Stimulated activated CD4-positive, alpha-beta T cell treated with anti-CD3 and anti-CD28 coated beads, Interleukin-4, amount 100 ng/mL, for 24 hours (primary cell): ENCODE results near the gene SLC9A2.

Experiments used
- DNase-seq: peaks from one replicate; pipeline ENCODE4 v3.0.0-alpha.2; 2020

Gene SLC9A2

GRCh38 chr2:102735416-102736109 lies 116.2 kb downstream of the SLC9A2 start:
- no peak for DNase-seq

- no peak for DNase-seq
Observed at GRCh38 chr2:102736110-102736409, 116.7 kb downstream of the SLC9A2 start.

- DNase-seq, result peak; percentile 87
Observed at GRCh38 chr2:102736410-102737409, 117.4 kb downstream of the SLC9A2 start.

GRCh38 chr2:102737431-102737830 lies 118.1 kb downstream of the SLC9A2 start:
- no peak for DNase-seq

GRCh38 chr2:102743259-102743658 lies 123.9 kb downstream of the SLC9A2 start:
- DNase-seq, result no peak

- DNase-seq, result no peak
Observed at GRCh38 chr2:102748107-102748506, 128.8 kb downstream of the SLC9A2 start.

GRCh38 chr2:102749938-102750337 lies 130.6 kb downstream of the SLC9A2 start:
- DNase-seq, result no peak

GRCh38 chr2:102753563-102754159 lies 134.3 kb downstream of the SLC9A2 start:
- peak; percentile 32 for DNase-seq

GRCh38 chr2:102754456-102755145 lies 135.2 kb downstream of the SLC9A2 start:
- DNase-seq, result no peak

- DNase-seq, result no peak
Observed at GRCh38 chr2:102755284-102755683, 135.9 kb downstream of the SLC9A2 start.

GRCh38 chr2:102758439-102758838 lies 139.1 kb downstream of the SLC9A2 start:
- DNase-seq, result no peak
